Posterior cingulate gyrus (tissue), 11 donors: Measurements from ENCODE around the gene CDH9.

ENCODE experiments used
- DNase-seq, 10 donors: peaks; one replicate each; pipeline versions ENCODE4 v3.0.0 to v3.0.0-alpha.2; 2020 to 2021; ENCODE audit warnings: mixed read lengths in 3 of 10
- intact Hi-C: fragments of 100-400 bp; cut with DNase I; formaldehyde crosslinking; loops from one replicate; pipeline ENCODE4 v1.15.1; 2023

Gene CDH9

GRCh38 chr5:26833596-26833995, 204.8 kb downstream of the CDH9 start:
- no peak for DNase-seq
- intact Hi-C loops, result no loop called here
